ENCODE results near the gene ERLIN1. TPM values are rescaled to one million over a fixed set of nuclear protein-coding genes. Genes with fewer than 3 reads are reported as not detected.

Gene ERLIN1
- total RNA-seq, 1 donor from 2014 or later, result 8.3 TPM

DNA sequence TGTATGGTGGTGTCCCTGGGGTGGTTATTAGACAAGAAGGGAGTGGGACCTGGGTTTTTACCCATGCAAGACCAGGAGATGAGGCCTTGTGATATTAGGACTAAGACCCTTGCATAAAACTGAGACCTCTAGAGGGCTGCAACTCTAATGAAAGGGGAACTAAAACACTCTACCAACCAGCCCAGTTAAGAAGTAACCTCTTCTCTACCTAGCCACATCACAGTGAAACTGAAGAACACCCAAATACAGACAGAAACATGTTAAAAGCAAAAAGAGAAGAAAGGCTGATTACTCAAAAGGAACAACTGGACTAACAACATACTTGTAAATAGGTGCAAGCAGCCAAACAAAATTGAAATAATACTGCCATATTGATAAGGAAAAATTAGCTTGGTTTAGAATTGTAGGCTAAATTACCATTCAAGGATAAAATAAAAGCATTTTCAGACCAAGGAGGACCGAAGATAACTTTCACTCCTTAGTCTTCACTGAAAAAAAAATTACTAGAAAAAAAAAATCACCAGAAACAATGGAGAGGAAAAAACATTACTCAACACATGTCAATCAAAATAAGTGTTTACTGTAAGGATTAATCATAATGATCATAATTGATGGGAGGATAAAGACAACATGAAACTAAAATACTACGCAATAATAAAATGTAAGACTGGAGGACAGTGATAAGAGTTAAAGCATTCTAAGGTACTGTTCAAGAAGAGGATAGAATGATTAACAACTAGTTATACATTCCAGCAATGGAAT, 27.6 kb downstream of the ERLIN1 start:
- intact Hi-C loops (cut with micrococcal nuclease), result no loop called here
- no peaks in the 10 kb centered on the region for H3K4me1 ChIP-seq
- peaks cover 54% of the 10 kb centered on the region for H3K36me3 ChIP-seq
- TF ChIP-seq, protein P1, sequence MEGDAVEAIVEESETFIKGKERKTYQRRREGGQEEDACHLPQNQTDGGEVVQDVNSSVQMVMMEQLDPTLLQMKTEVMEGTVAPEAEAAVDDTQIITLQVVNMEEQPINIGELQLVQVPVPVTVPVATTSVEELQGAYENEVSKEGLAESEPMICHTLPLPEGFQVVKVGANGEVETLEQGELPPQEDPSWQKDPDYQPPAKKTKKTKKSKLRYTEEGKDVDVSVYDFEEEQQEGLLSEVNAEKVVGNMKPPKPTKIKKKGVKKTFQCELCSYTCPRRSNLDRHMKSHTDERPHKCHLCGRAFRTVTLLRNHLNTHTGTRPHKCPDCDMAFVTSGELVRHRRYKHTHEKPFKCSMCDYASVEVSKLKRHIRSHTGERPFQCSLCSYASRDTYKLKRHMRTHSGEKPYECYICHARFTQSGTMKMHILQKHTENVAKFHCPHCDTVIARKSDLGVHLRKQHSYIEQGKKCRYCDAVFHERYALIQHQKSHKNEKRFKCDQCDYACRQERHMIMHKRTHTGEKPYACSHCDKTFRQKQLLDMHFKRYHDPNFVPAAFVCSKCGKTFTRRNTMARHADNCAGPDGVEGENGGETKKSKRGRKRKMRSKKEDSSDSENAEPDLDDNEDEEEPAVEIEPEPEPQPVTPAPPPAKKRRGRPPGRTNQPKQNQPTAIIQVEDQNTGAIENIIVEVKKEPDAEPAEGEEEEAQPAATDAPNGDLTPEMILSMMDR (IDR thresholded peaks at IDR 0.05; ENCODE audit: borderline replicate concordance), result no peak
- H3K4me3 ChIP-seq, result no peak overlapping the region
- no peak overlapping the region for H3K27ac ChIP-seq (replicated peaks)
- H3K9me3 ChIP-seq (replicated peaks), result no peaks in the 10 kb centered on the region
- no peak for DNase-seq
- H3K27me3 ChIP-seq (ENCODE audit: low read depth), result no peaks in the 10 kb centered on the region

DNA sequence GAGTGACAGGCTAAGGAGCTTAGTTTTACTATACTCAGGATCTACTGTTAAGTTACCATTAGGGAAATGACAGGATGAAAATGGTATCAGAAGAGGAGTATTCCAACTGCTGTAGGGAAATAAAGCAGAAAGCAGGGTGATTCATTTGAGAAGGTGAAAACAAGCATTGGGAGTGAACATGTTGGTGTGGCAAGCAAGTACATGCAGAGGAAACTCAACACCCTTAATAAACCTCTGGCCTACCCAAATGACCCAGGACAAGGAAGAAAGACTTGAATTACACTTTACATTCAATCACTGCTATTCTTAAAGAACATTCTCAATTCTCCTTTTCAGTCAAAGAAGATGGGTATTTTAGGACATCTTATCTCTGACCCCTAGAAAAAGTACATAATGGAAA, 28.7 kb downstream of the ERLIN1 start:
- Histone ChIP-seq H3K4me3 (no peak overlapping the region), H3K27me3 (ENCODE audit: low read depth) (no peaks in the 10 kb centered on the region), H3K36me3 (peaks cover 55% of the 10 kb centered on the region), H3K4me1 (no peaks in the 10 kb centered on the region), H3K9me3 (replicated peaks) (no peaks in the 10 kb centered on the region), H3K27ac (replicated peaks) (no peak overlapping the region)
- intact Hi-C loops (cut with micrococcal nuclease), result no loop called here
- TF ChIP-seq, protein P1 (IDR thresholded peaks at IDR 0.05; ENCODE audit: borderline replicate concordance), result no peak
- no peak for DNase-seq

DNA sequence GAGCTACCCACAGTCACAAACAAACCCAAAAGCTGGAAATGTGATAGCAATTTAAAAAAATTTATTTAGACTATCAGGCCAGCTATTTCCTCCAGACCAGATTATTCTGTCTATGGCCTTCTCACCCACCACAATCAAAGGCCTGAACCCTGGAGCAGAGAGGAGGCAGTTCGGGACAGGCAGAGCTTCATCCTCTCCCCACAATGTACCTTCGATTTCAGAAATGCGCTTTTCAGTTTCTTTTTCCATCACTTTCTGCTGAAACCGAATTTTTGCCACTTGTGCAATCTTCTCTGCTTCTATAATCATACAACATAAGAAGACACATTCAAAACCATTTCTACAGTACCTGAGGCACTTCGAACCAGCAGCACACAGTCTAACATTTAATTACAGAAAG, 29.9 kb downstream of the ERLIN1 start:
- TF ChIP-seq, protein P1 (IDR thresholded peaks at IDR 0.05; ENCODE audit: borderline replicate concordance), result no peak
- no peak for DNase-seq
- Histone ChIP-seq H3K4me1 (no peaks in the 10 kb centered on the region), H3K27me3 (ENCODE audit: low read depth) (no peaks in the 10 kb centered on the region), H3K4me3 (no peak overlapping the region), H3K9me3 (replicated peaks) (no peaks in the 10 kb centered on the region), H3K27ac (replicated peaks) (no peak overlapping the region), H3K36me3 (peaks cover 62% of the 10 kb centered on the region)
- intact Hi-C loops (cut with micrococcal nuclease), result no loop called here

DNA sequence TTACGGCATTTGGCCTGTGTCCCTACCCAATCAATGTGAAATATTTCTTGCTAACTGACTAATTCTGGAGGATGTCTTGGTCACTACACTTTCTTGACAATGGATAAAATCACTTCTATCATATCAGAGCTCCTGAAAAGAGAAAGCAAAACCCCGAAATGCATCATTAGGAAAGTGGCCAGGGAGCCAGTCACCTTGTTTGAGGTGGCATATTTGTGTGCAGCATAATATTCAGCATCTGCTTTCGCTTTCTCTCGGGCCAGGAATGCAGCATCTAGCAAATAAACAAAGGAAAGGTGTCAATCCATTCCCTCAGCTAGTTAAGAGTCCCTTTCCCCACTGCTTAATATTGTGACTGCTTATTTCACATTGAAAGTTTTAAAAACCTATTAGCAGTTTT, 31.2 kb downstream of the ERLIN1 start:
- H3K27me3 ChIP-seq (ENCODE audit: low read depth), result no peaks in the 10 kb centered on the region
- H3K36me3 ChIP-seq, result peaks cover 60% of the 10 kb centered on the region
- intact Hi-C loops (cut with micrococcal nuclease), result no loop called here
- H3K4me1 ChIP-seq, result no peaks in the 10 kb centered on the region
- no peaks in the 10 kb centered on the region for H3K9me3 ChIP-seq (replicated peaks)
- no peak overlapping the region for H3K27ac ChIP-seq (replicated peaks)
- no peak overlapping the region for H3K4me3 ChIP-seq
- DNase-seq, result no peak
- TF ChIP-seq, protein P1 (IDR thresholded peaks at IDR 0.05; ENCODE audit: borderline replicate concordance), result no peak

DNA sequence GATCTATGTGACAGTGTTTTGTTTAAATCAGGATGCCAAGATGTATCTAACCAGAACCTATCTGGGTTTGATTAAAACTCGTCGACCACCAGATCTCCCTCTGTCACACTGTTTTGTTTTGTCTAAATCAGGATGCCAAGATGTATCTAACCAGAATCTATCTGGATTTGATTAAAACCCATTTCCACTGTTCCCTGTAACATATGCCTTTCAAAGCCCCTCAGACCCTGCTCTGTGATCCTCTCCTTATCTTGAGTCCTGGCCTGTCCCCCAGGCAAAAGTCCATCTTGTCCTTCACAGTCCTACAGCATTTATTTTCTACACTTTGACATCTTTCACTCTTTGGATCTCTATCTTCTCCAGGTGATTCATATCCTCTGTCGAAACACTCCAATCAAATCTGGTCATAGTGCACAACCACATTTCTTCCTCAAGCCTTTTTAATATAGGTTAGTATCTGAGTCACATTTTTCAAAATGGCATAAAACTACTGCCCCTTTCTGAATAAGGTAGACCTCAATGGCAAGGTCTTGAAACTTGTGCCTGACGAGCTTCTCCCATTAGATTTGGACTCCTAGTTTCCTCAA, 32.5 kb downstream of the ERLIN1 start:
- Histone ChIP-seq H3K9me3 (replicated peaks) (no peaks in the 10 kb centered on the region), H3K4me1 (no peaks in the 10 kb centered on the region), H3K4me3 (no peak overlapping the region), H3K36me3 (peaks cover 60% of the 10 kb centered on the region), H3K27me3 (ENCODE audit: low read depth) (no peaks in the 10 kb centered on the region), H3K27ac (replicated peaks) (no peak overlapping the region)
- no peak for DNase-seq
- intact Hi-C loops (cut with micrococcal nuclease), result no loop called here
- TF ChIP-seq, protein P1 (IDR thresholded peaks at IDR 0.05; ENCODE audit: borderline replicate concordance), result no peak
